GM12878 (cell line): ENCODE data around the gene PRR29. TPM values are rescaled to one million over a fixed set of nuclear protein-coding genes. Genes with fewer than 3 reads are reported as not detected.

Experiments
- KAT2A ChIP-seq: conservative IDR thresholded peaks from 2 replicates; pipeline ENCODE4 v1.6.1; 2011; ENCODE audit warnings: low read depth, low read length; ENCODE audit not compliant: control insufficient read depth
- RCOR1 ChIP-seq: conservative IDR thresholded peaks from 2 replicates; pipeline ENCODE4 v1.6.1; 2012; ENCODE audit warnings: low read depth, low read length, improper control_type of control experiment
- SUZ12 ChIP-seq: fragments of 200-600 bp; sonication (generic); IDR thresholded peaks from one replicate; pipeline ENCODE4 v1.6.1; 2018; ENCODE audit warnings: antibody characterized with exemption, mild to moderate bottlenecking; ENCODE audit not compliant: unreplicated experiment
- ZBED1 ChIP-seq: IDR thresholded peaks from 2 replicates; pipeline ENCODE4 v1.6.1; 2016; ENCODE audit warnings: borderline replicate concordance
- polyA plus RNA-seq, 11 experiments: library from polyadenylated mRNA; depleted of rRNA in 4 of 11; unstranded in 6 of 11; stranded (reverse) in 5 of 11; fragments of >200 nt; fragmentation: Nextera tagmentation in 4 of 11; fragmentation: Illumina TruSeq in 1 of 11; extraction: Ambion mirVana in 4 of 11; extraction: Trizol in 1 of 11; gene quantifications; 1 replicate in 1 of 11; 2 replicates in 10 of 11; pipeline versions ENCODE4 v1.2.1 to v1.2.3, GENCODE V29; 2011 to 2016; ENCODE audit warnings: inconsistent platforms in 2 of 11, missing spikeins in 2 of 11, low read depth in 1 of 11
- total RNA-seq, 4 experiments: library from RNA; depleted of rRNA in 3 of 4; stranded (reverse); fragments of >200 nt in 3 of 4; fragmentation: Illumina TruSeq in 1 of 4; extraction: Trizol in 1 of 4; gene quantifications; 2 replicates each; pipeline versions ENCODE4 v1.2.1 to v1.2.3, GENCODE V29; 2013 to 2021
- TF ChIP-seq, protein P1 (sequence below): IDR thresholded peaks from 2 replicates; pipeline ENCODE4 v1.6.1; 2012; ENCODE audit warnings: improper control_type of control experiment, low read depth, low read length; ENCODE audit not compliant: insufficient replicate concordance
- TF ChIP-seq, protein P2 (sequence below): fragments of 450-650 bp; IDR thresholded peaks from 2 replicates; pipeline ENCODE4 v1.6.1; 2017; ENCODE audit warnings: antibody characterized with exemption, mild to moderate bottlenecking, moderate library complexity
- TF ChIP-seq, protein P3 (sequence below): fragments of 450-650 bp; formaldehyde crosslinking; IDR thresholded peaks from 2 replicates; pipeline ENCODE4 v1.4.0; 2022; ENCODE audit warnings: mild to moderate bottlenecking, moderate library complexity
- TF ChIP-seq, protein P4 (sequence below): IDR thresholded peaks from 2 replicates; pipeline ENCODE4 v1.6.1; 2012; ENCODE audit warnings: low read depth, low read length, improper control_type of control experiment
- TF ChIP-seq, protein P5 (sequence below): IDR thresholded peaks from 2 replicates; pipeline ENCODE4 v1.6.1; 2011; ENCODE audit warnings: low read depth, mild to moderate bottlenecking, low read length, moderate library complexity, borderline replicate concordance; ENCODE audit errors: extremely low read depth
- TF ChIP-seq, protein P6 (sequence below): IDR thresholded peaks from 2 replicates; pipeline ENCODE4 v1.6.1; 2011; ENCODE audit warnings: mild to moderate bottlenecking, low read depth, low read length, moderate library complexity; ENCODE audit not compliant: insufficient replicate concordance
- TF ChIP-seq, protein P7 (sequence below): fragments of 450-650 bp; IDR thresholded peaks from 2 replicates; pipeline ENCODE4 v1.6.1; 2017; ENCODE audit warnings: borderline replicate concordance

Gene PRR29
- total and polyA plus RNA-seq, 10 of the 15 experiments (the other 5 are each of a cell fraction or from before 2014, with no cell fraction given): 0.01 to 2.4 (median 0.18) TPM; not detected in 3

DNA sequence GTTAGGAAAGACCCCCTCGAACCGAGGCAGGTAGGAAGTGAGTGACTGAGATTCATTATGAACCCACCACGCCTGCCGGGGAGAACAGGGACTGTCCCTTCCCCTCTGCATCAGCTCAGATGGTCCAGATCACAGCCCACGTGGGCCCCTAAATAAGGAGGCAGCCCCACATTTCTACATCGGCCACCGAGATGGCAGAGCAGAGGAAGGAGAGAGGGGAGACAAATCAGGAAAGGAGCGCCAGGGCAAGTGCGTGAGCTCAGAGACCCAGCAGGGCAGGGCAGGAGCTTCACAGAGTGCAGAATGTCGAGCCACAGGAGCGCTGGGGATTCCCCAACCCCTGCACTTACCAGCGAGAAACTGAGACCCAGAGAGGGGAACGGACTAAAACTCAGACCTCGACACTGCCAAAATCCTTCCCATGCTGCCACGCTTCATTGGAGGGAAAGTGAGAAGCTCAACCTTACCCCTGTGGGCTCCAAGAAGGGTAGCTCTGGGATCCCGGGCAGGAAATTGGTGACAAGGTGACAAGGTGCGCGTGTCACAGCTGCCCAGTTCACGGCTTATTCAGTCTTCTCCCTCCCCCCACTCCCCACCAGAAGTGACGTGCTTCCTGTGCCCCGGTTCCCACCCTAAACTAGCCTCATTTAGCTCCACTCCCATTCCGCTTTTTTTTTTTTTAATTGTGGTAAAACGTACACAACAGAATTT lies 22.1 kb downstream of the PRR29 start, which contains the start of gene ICAM2 (continued):
- TF ChIP-seq, protein P1, sequence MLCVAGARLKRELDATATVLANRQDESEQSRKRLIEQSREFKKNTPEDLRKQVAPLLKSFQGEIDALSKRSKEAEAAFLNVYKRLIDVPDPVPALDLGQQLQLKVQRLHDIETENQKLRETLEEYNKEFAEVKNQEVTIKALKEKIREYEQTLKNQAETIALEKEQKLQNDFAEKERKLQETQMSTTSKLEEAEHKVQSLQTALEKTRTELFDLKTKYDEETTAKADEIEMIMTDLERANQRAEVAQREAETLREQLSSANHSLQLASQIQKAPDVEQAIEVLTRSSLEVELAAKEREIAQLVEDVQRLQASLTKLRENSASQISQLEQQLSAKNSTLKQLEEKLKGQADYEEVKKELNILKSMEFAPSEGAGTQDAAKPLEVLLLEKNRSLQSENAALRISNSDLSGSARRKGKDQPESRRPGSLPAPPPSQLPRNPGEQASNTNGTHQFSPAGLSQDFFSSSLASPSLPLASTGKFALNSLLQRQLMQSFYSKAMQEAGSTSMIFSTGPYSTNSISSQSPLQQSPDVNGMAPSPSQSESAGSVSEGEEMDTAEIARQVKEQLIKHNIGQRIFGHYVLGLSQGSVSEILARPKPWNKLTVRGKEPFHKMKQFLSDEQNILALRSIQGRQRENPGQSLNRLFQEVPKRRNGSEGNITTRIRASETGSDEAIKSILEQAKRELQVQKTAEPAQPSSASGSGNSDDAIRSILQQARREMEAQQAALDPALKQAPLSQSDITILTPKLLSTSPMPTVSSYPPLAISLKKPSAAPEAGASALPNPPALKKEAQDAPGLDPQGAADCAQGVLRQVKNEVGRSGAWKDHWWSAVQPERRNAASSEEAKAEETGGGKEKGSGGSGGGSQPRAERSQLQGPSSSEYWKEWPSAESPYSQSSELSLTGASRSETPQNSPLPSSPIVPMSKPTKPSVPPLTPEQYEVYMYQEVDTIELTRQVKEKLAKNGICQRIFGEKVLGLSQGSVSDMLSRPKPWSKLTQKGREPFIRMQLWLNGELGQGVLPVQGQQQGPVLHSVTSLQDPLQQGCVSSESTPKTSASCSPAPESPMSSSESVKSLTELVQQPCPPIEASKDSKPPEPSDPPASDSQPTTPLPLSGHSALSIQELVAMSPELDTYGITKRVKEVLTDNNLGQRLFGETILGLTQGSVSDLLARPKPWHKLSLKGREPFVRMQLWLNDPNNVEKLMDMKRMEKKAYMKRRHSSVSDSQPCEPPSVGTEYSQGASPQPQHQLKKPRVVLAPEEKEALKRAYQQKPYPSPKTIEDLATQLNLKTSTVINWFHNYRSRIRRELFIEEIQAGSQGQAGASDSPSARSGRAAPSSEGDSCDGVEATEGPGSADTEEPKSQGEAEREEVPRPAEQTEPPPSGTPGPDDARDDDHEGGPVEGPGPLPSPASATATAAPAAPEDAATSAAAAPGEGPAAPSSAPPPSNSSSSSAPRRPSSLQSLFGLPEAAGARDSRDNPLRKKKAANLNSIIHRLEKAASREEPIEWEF: no peak
- TF ChIP-seq RCOR1 (no peak), ZBED1 (peak; percentile 24; the same call in 1 of the 2 replicates), SUZ12 (no peak), KAT2A (no peak)
- TF ChIP-seq, protein P2, sequence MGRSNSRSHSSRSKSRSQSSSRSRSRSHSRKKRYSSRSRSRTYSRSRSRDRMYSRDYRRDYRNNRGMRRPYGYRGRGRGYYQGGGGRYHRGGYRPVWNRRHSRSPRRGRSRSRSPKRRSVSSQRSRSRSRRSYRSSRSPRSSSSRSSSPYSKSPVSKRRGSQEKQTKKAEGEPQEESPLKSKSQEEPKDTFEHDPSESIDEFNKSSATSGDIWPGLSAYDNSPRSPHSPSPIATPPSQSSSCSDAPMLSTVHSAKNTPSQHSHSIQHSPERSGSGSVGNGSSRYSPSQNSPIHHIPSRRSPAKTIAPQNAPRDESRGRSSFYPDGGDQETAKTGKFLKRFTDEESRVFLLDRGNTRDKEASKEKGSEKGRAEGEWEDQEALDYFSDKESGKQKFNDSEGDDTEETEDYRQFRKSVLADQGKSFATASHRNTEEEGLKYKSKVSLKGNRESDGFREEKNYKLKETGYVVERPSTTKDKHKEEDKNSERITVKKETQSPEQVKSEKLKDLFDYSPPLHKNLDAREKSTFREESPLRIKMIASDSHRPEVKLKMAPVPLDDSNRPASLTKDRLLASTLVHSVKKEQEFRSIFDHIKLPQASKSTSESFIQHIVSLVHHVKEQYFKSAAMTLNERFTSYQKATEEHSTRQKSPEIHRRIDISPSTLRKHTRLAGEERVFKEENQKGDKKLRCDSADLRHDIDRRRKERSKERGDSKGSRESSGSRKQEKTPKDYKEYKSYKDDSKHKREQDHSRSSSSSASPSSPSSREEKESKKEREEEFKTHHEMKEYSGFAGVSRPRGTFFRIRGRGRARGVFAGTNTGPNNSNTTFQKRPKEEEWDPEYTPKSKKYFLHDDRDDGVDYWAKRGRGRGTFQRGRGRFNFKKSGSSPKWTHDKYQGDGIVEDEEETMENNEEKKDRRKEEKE: no peak
- TF ChIP-seq, protein P3, sequence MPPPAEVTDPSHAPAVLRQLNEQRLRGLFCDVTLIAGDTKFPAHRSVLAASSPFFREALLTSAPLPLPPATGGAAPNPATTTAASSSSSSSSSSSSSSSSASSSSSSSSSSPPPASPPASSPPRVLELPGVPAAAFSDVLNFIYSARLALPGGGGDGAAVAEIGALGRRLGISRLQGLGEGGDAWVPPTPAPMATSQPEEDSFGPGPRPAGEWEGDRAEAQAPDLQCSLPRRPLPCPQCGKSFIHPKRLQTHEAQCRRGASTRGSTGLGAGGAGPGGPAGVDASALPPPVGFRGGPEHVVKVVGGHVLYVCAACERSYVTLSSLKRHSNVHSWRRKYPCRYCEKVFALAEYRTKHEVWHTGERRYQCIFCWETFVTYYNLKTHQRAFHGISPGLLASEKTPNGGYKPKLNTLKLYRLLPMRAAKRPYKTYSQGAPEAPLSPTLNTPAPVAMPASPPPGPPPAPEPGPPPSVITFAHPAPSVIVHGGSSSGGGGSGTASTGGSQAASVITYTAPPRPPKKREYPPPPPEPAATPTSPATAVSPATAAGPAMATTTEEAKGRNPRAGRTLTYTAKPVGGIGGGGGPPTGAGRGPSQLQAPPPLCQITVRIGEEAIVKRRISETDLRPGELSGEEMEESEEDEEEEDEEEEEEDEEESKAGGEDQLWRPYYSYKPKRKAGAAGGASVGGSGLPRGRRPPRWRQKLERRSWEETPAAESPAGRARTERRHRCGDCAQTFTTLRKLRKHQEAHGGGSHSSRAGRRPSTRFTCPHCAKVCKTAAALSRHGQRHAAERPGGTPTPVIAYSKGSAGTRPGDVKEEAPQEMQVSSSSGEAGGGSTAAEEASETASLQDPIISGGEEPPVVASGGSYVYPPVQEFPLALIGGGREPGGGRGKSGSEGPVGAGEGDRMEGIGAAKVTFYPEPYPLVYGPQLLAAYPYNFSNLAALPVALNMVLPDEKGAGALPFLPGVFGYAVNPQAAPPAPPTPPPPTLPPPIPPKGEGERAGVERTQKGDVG (CRISPR knock-in tag): no peak
- TF ChIP-seq, protein P4, sequence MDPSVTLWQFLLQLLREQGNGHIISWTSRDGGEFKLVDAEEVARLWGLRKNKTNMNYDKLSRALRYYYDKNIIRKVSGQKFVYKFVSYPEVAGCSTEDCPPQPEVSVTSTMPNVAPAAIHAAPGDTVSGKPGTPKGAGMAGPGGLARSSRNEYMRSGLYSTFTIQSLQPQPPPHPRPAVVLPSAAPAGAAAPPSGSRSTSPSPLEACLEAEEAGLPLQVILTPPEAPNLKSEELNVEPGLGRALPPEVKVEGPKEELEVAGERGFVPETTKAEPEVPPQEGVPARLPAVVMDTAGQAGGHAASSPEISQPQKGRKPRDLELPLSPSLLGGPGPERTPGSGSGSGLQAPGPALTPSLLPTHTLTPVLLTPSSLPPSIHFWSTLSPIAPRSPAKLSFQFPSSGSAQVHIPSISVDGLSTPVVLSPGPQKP: no peak
- TF ChIP-seq, protein P5, sequence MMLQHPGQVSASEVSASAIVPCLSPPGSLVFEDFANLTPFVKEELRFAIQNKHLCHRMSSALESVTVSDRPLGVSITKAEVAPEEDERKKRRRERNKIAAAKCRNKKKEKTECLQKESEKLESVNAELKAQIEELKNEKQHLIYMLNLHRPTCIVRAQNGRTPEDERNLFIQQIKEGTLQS: no peak
- TF ChIP-seq, protein P6, sequence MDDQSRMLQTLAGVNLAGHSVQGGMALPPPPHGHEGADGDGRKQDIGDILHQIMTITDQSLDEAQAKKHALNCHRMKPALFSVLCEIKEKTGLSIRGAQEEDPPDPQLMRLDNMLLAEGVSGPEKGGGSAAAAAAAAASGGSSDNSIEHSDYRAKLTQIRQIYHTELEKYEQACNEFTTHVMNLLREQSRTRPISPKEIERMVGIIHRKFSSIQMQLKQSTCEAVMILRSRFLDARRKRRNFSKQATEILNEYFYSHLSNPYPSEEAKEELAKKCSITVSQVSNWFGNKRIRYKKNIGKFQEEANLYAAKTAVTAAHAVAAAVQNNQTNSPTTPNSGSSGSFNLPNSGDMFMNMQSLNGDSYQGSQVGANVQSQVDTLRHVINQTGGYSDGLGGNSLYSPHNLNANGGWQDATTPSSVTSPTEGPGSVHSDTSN: peak; percentile 54
- TF ChIP-seq, protein P7, sequence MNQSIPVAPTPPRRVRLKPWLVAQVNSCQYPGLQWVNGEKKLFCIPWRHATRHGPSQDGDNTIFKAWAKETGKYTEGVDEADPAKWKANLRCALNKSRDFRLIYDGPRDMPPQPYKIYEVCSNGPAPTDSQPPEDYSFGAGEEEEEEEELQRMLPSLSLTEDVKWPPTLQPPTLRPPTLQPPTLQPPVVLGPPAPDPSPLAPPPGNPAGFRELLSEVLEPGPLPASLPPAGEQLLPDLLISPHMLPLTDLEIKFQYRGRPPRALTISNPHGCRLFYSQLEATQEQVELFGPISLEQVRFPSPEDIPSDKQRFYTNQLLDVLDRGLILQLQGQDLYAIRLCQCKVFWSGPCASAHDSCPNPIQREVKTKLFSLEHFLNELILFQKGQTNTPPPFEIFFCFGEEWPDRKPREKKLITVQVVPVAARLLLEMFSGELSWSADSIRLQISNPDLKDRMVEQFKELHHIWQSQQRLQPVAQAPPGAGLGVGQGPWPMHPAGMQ: no peak
